ENCODE measurements around the gene FOXL2. TPM values are rescaled to one million over a fixed set of nuclear protein-coding genes. Genes with fewer than 3 reads are reported as not detected.

FOXL2 gene
- total RNA-seq, 1 experiment from 2014 or later: not detected

DNA sequence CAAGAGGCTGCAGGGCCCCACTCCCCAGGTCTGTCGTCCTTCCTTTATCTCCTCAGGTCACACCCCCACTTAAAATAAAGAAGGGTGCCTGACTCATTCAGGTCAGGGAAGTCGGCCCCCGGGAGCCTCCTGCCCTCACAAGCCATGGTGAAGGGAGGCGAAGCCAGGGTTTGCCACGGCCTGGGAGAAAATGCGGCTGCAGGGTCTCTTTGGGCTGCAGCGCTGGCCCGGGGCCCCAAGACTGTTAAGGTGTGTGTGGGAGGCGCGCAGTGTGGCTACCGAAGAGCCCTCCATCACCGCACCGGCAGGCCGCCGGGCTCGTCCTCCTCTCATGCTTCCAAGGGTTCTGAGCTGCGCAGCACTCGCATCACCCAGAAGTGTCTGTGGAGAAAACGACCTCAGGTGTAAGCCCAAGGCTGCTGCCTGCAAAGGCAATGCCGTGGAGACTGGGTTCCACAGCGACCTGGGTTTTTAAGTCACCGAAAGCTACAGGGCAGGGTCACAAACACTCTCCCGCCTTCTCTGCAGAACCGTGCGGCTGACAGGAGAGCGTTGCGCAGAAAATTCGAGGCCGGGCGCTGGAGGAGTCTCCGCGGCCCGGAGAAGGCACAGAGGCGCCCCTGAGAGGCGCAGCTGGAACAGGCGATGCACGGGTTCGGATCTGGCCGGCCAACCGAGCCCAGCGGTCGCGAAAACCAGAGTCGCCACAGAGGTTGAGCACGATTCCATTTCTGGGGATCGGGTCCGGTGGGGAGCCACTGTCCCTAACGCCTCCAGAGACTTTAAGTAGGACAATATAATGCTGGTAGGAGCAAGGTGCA lies 8.7 kb downstream of the FOXL2 start:
- DNase-seq (ENCODE audit: low spot score): no peak
- POLR2A ChIA-PET (ENCODE audit: low non-redundant PET): no interaction called here
- CTCF ChIA-PET: no interaction called here
- intact Hi-C loops (cut with micrococcal nuclease; ENCODE audit: unreplicated experiment): no loop called here
- Histone ChIP-seq H3K9me3 (ENCODE audit: low read depth, low read length, poor library complexity, severe bottlenecking) (no peaks in the 10 kb centered on the region), H3K4me3 (ENCODE audit: low read depth, low read length, poor library complexity, severe bottlenecking) (no peak overlapping the region), H3K36me3 (ENCODE audit: insufficient read depth, low read length, poor library complexity, severe bottlenecking) (no peaks in the 10 kb centered on the region), H3K4me1 (ENCODE audit: insufficient read depth, low read length, poor library complexity, severe bottlenecking) (peaks cover 5% of the 10 kb centered on the region), H3K27ac (ENCODE audit: low read depth, low read length, poor library complexity, severe bottlenecking) (no peak overlapping the region), H3K27me3 (replicated peaks; ENCODE audit: insufficient read depth, low read depth, low read length, poor library complexity) (peaks cover 80% of the 10 kb centered on the region)
- BruUV-seq (replicated peaks): no TSS peak
- TF ChIP-seq, protein P1, sequence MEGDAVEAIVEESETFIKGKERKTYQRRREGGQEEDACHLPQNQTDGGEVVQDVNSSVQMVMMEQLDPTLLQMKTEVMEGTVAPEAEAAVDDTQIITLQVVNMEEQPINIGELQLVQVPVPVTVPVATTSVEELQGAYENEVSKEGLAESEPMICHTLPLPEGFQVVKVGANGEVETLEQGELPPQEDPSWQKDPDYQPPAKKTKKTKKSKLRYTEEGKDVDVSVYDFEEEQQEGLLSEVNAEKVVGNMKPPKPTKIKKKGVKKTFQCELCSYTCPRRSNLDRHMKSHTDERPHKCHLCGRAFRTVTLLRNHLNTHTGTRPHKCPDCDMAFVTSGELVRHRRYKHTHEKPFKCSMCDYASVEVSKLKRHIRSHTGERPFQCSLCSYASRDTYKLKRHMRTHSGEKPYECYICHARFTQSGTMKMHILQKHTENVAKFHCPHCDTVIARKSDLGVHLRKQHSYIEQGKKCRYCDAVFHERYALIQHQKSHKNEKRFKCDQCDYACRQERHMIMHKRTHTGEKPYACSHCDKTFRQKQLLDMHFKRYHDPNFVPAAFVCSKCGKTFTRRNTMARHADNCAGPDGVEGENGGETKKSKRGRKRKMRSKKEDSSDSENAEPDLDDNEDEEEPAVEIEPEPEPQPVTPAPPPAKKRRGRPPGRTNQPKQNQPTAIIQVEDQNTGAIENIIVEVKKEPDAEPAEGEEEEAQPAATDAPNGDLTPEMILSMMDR (conservative IDR thresholded peaks at IDR 0.05; ENCODE audit: low read depth, low read length): no peak
- TF ChIP-seq EZH2 (IDR thresholded peaks at IDR 0.05; ENCODE audit: borderline replicate concordance, low read depth, low read length, poor library complexity, severe bottlenecking): peak; percentile 86

DNA sequence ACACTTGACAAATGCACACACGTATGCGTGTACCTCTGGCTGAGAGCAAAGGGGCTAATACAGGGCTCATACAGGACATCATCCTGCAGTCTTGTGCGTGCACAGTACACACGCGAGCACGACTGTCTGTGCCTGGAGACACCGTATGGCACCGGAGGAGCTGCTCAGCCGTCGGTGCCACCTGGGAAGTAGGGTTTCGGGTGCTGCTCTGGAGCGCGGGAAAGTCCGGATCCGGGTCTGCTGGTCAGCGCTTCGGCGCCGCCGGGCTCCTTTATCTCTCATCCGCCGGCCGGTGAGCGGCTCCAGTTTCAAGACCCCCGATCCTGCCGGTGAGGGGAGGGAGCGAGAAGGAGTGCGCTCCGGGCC lies 9.3 kb downstream of the FOXL2 start:
- no peaks in the 10 kb centered on the region for H3K9me3 ChIP-seq (ENCODE audit: low read depth, low read length, poor library complexity, severe bottlenecking)
- BruUV-seq (replicated peaks): no TSS peak
- peaks cover 74% of the 10 kb centered on the region for H3K27me3 ChIP-seq (replicated peaks; ENCODE audit: insufficient read depth, low read depth, low read length, poor library complexity)
- TF ChIP-seq EZH2 (IDR thresholded peaks at IDR 0.05; ENCODE audit: borderline replicate concordance, low read depth, low read length, poor library complexity, severe bottlenecking): no peak
- TF ChIP-seq, protein P1 (conservative IDR thresholded peaks at IDR 0.05; ENCODE audit: low read depth, low read length): no peak
- ChIA-PET CTCF (no interaction called here), POLR2A (ENCODE audit: low non-redundant PET) (no interaction called here)
- intact Hi-C loops (cut with micrococcal nuclease; ENCODE audit: unreplicated experiment): no loop called here
- H3K36me3 ChIP-seq (ENCODE audit: insufficient read depth, low read length, poor library complexity, severe bottlenecking): no peaks in the 10 kb centered on the region
- H3K4me3 ChIP-seq (ENCODE audit: low read depth, low read length, poor library complexity, severe bottlenecking): no peak overlapping the region
- H3K27ac ChIP-seq (ENCODE audit: low read depth, low read length, poor library complexity, severe bottlenecking): no peak overlapping the region
- peaks cover 5% of the 10 kb centered on the region for H3K4me1 ChIP-seq (ENCODE audit: insufficient read depth, low read length, poor library complexity, severe bottlenecking)
- no peak for DNase-seq (ENCODE audit: low spot score)

DNA sequence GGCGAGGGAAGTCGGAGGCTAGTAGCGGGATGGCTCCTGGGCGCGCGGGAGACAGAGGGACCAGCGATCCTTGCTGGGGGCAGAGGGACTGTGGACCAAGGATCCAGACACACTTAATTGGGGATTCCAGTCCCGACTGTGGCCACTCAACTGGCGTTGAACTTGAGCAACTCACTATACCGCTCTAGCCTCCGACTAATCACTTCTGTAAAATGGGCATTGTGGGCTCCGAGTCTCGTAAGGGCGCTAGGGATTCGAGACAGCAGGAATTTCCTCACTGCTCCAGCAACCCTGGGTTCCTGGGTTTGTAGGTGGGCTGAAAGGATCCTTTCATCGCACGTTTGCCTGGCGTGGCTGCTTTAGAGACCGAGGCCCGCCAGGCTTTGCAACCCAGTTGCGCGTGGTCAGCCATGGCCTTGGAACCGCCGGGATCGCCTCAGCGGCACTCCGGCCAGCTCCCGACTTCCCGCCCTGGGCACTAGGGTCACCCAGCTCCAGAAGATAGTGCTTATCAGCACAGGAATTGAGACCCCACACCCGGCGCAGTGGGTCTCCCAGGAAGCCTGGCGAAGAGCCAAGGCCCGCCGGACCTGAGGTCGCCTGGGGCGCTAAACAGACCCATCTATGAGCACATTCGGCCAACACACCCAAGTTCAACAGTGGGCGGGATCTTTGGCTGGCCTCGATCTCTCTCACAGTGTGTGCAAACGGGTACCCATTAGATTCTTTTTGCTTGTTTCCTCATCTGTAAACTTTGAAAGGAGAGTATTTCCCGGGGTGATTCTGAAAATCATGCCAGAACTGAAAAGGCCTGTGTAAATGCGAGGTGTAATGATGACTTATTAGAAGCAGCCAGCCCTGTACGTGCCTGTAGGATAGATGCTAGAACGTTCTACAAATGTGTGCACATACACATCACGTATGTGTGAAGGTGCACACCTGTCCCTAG lies 9.9 kb downstream of the FOXL2 start:
- H3K27ac ChIP-seq (ENCODE audit: low read depth, low read length, poor library complexity, severe bottlenecking): no peak overlapping the region
- no peak for DNase-seq (ENCODE audit: low spot score)
- POLR2A ChIA-PET (ENCODE audit: low non-redundant PET): no interaction called here
- intact Hi-C loops (cut with micrococcal nuclease; ENCODE audit: unreplicated experiment): loop anchor here (1.0 kb wide), 1 partner anchor 392 kb away; no protein-coding TSS in a partner anchor
- H3K4me1 ChIP-seq (ENCODE audit: insufficient read depth, low read length, poor library complexity, severe bottlenecking): peaks cover 5% of the 10 kb centered on the region
- peak overlapping the region; percentile 45 for H3K4me3 ChIP-seq (ENCODE audit: low read depth, low read length, poor library complexity, severe bottlenecking)
- peaks cover 68% of the 10 kb centered on the region for H3K27me3 ChIP-seq (replicated peaks; ENCODE audit: insufficient read depth, low read depth, low read length, poor library complexity)
- H3K9me3 ChIP-seq (ENCODE audit: low read depth, low read length, poor library complexity, severe bottlenecking): no peaks in the 10 kb centered on the region
- H3K36me3 ChIP-seq (ENCODE audit: insufficient read depth, low read length, poor library complexity, severe bottlenecking): no peaks in the 10 kb centered on the region
- peak; percentile 41 for TF ChIP-seq EZH2 (IDR thresholded peaks at IDR 0.05; ENCODE audit: borderline replicate concordance, low read depth, low read length, poor library complexity, severe bottlenecking)
- TF ChIP-seq, protein P1 (conservative IDR thresholded peaks at IDR 0.05; ENCODE audit: low read depth, low read length): no peak
- no TSS peak for BruUV-seq (replicated peaks)
- CTCF ChIA-PET: interaction anchor here (0.5 to 1.2 kb wide), 5 partner anchors 13 to 913 kb away, joined by 3 to 13 read pairs (median 7); no protein-coding TSS in a partner anchor

Measured in A673 (cell line).